ENCODE results near the gene GLI3.

DNA sequence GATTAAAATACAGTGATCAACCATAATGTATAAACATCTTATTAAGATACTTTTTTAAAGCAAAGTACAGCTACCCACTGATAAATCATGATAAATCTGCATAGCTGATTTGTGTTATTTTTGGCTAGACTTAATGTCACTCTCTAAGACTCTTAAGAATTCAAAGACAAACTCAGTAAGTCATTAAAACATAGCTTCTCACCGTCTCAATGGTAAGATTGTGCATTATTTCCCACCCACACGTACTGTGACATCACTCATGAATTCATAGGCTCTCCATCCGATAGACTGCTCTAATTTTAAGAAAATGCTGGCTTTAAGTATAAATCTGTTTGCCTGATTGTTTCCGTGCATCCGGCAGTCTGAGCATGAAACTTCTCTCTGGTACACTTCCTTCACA lies 266.1 kb downstream of the GLI3 start:
- no peak for TF ChIP-seq ZFX (IDR thresholded peaks at IDR 0.05; ENCODE audit: borderline replicate concordance)
- TF ChIP-seq, protein P1, sequence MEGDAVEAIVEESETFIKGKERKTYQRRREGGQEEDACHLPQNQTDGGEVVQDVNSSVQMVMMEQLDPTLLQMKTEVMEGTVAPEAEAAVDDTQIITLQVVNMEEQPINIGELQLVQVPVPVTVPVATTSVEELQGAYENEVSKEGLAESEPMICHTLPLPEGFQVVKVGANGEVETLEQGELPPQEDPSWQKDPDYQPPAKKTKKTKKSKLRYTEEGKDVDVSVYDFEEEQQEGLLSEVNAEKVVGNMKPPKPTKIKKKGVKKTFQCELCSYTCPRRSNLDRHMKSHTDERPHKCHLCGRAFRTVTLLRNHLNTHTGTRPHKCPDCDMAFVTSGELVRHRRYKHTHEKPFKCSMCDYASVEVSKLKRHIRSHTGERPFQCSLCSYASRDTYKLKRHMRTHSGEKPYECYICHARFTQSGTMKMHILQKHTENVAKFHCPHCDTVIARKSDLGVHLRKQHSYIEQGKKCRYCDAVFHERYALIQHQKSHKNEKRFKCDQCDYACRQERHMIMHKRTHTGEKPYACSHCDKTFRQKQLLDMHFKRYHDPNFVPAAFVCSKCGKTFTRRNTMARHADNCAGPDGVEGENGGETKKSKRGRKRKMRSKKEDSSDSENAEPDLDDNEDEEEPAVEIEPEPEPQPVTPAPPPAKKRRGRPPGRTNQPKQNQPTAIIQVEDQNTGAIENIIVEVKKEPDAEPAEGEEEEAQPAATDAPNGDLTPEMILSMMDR (IDR thresholded peaks at IDR 0.05), result no peak

Data from 22Rv1 (cell line).